GM18505 (cell line): ENCODE data around the gene THOC6.
A peak's percentile ranks its signal among the peaks of the same experiment; 100 is the strongest.

ENCODE experiments used
- ATAC-seq: cut with Tn5 transposase; IDR thresholded peaks from one replicate; pipeline ENCODE4 v1.9.1; 2021; ENCODE audit not compliant: unreplicated experiment
- POLR2A ChIP-seq: IDR thresholded peaks from 4 replicates; pipeline ENCODE4 v1.6.1; 2011; ENCODE audit warnings: borderline replicate concordance; ENCODE audit not compliant: insufficient read depth, insufficient read length; ENCODE audit errors: extremely low read depth

THOC6 gene

DNA sequence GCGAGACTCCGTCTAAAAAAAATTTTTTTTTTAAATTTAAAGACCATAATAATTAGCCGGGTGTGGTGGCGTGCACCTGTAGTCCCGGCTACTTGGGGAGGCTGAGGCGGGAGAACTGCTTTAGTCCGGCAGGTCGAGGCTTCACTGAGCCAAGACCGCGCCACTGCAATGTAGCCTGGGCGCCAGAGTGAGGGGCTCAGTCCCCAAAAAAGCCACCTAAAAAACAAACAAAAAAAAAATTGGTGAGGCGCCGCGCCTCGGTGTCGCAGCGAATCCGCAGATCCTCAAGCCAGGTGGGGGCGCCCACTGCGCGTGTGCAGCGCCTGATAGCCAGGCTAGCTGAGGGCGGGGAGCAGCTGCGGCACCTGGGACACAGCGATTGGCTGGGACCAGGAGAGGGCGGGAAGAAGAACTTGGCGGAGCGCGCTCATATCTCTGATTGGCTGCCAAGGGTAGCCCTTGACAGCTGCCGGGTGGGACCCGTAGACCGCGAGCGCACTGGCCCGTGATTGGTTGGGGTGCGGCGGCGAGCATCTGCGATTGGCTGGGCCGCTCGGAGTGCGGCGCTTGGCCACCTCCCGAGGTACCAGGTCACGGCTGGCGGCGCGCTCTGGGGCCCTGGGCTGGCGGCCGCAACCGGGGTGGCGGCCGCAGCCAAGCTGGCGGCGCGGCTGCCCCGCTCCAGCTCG is 20.1 kb upstream of the THOC6 start:
- no peak for TF ChIP-seq POLR2A
- ATAC-seq: peak; percentile 85

DNA sequence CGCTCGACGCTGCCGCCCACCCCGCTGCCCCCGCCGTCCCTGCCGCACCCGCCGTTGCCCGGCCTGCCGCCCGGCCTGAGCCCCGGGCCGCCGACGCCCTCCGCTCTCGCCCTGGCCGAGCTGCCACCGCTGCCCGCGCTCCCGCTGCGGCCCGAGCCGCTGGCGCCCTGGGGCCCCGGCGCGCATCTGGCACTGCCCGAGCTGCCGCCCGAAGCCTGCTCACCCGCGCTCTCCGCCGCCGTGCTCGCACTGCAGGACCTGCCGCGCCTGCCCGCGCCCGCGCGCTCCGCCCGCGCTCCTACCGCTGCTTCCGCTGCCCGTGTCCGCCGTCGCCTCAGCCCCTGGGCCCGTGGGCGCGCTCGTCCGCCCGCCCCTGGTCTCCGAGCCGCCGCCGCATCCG is 19.5 kb upstream of the THOC6 start:
- peak; percentile 29 for ATAC-seq

DNA sequence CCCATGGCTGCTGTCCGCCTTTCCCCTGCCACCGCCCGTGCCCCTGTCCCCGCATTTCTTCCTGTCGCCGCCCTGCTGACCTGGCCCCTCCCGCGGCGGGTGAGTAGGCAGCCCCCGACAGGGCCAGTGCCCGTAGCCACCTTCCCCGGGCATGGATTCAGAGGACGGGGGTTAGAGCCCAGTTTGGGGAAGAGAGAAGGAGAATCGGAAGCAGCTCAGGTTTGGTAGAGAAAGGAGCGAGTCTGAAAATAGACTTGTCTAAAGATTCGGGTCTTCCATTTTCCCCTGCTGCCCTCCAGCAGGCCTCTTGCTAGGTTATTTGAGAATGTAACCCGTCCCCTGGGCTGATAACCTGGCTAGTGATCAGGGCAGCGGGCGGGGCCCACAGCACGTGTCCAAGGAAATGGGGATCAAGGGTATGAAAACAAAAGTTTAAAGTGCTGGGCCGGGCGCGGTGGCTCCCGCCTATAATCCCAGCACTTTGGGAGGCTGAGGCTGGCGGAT is 19.0 kb upstream of the THOC6 start:
- no peak for TF ChIP-seq POLR2A
- no peak for ATAC-seq

More for the DNA sequence above, 19.5 kb upstream of the THOC6 start:
- no peak for TF ChIP-seq POLR2A

DNA sequence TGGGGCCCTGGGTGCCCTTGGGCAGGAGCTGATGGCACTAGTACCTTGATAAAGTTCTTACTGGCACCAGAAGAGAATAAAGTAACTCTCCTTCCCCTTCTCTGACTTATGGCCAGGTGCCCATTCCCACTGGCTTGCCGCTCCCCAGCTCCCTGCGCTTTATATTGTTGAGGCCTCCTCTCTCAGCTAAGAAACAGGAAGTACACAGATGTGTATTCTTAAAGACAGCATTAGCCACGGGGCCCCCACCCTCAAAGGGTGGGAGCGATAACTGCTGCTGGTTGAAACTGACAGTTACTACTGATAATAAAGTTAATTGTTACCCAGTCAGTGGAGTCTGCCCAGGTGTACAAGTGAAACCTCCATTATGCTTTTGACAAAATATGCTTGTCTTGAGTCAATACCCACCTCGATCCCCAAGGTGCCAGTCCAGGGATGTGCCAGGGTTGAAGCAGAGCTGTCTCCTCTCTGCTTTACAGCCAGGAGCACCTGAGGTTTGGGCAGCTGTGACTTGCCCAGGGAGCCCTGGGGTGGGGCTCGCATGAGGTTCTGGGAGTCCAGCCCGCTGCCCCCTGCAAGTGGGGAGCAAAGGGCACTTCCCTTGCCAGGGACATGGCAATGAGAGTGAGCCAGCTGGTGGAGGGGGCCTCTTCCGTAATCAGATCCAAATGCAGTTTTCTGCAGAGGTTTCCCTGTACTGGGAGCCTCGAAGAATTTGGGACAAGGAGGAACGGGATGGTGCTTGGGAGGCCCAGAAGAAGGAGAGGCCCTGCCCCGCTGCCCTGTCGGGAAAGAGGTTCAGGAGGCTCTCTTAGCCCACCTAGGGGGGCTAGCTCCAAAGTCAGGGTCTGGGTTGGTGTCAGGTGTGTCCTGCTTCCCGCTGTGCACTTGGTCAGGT is 16.5 kb upstream of the THOC6 start:
- no peak for TF ChIP-seq POLR2A
- no peak for ATAC-seq

DNA sequence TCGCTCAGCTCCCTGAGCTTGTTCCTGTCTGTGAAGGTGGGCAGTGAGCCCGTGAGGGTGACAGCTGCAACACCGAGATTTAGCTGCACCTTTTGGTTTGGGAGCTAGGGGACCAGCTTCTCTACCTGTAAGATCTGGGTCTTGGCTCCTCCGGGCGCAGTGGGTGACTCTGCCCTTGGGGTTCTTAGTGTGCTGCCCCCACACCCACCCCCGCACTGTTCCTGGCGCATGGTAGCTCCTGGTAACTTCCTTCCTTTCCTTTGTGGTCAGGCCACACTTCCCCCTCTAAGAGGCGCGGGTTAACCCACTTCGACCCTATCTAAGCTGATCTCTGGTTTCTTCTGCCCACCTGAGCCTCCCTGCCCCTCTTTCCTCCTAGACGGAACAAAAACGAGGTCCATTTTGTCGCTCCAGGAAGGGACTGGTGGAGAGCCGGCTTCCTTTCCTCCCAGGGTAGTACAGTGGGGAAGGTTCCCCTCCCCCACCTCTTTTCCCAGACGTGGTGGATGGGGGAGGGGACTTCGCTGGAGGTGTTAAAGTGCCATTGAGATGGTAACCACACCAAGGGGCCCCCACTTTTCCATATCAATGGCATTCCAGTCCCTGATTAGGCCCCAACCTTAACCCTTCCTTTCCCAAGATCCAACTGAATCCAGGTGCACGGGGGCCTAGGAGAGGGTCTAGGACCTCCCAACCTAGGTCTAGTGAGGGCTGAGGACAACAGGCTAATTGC is 15.7 kb upstream of the THOC6 start:
- no peak for ATAC-seq
- TF ChIP-seq POLR2A: no peak

DNA sequence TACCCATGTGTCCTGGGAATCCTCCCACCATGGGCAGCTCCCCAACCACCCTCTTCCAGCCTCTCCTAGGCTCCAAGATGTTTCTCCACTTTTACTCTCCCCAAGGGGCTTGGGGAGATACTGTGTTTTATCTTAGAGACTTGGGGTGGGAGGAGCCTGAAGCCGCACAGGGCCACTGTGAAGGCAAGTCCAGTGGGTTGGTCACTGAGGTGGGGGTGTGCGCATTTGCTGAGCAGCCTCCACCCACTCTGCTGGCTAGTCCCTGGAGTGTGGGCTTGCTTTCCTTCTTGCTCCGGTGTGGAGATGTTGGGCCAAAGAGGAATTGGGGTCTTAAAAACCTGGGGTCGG is 15.2 kb upstream of the THOC6 start:
- TF ChIP-seq POLR2A: no peak

DNA sequence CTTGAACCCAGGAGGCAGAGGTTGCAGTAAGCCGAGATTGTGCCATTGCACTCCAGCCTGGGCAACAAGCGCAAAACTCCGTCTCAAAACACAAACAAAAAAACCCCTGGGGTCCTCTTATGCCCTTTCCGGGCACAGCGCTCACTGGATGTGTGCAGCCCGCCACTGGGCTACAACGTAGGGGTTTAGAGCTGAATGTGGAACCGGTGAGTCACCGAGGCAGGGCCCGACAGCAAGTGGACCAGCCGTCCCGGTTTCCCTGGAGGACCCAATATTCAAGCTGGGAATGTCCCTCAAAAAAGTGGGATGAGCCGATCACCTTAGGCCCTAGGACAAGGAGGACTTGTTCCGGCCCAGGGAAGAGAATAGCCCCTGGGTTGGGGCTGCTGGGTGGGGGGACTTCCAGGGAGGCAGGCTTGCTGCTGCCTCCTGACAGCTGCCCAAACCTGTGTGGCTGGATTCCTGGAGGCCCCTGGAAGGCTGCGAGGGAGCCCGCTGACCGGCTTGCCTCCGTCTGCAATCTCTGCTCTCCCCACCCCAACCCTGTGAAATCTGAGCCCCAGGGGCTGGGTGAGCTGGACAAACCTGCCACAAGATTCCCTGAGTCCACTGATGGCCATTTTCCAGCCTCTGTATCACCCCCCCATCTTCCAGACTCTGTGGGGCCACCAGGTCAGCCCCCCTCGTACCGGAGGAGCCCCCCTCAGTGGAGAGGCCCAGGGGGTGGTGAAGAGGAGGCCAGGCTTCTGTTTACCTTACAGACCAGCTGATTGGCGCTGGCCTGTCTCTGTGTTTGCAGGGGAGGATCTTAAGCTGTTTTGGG is 14.1 kb upstream of the THOC6 start:
- TF ChIP-seq POLR2A: no peak
- ATAC-seq: no peak

More for the DNA sequence above, 15.2 kb upstream of the THOC6 start:
- no peak for ATAC-seq

DNA sequence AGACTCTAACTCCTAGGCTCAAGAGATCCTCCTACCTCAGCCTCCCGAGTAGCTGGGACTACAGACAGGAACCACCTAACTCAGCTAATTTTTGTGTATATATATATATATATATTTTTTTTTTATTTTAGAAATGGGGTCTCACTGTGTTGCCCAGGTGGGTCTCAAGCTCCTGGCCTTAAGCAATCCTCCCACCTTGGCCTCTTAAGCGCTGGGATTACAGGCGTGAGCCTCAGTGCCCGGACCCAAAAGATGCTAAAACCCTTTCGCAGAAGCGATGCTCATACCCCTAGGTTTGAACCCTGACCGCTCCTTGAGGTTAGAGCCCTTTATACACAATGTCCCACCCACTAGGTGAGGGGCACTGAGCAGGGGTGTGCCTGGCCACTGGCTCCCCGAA is 13.3 kb upstream of the THOC6 start:
- TF ChIP-seq POLR2A: no peak
- no peak for ATAC-seq

DNA sequence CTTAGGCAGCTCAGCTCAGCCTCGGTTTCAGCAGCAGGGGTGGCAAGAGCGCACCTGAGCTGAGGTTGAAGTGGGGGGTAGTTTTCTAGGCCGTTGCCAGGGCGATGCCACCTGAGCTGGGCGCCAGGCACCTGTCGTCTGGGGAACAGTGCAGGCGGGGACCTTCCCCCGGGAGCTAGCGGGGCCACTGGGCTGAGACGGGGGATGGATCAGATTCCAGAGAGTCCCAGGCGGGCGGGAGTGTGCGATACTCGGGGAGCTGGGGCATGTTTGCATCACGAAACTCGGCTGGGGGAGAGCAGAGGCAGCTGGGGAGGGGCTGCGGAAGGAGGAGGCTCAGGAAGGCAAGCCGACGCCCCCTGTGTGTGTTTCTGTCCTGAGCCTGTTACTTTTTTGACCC is 11.6 kb upstream of the THOC6 start:
- TF ChIP-seq POLR2A: no peak
- no peak for ATAC-seq

DNA sequence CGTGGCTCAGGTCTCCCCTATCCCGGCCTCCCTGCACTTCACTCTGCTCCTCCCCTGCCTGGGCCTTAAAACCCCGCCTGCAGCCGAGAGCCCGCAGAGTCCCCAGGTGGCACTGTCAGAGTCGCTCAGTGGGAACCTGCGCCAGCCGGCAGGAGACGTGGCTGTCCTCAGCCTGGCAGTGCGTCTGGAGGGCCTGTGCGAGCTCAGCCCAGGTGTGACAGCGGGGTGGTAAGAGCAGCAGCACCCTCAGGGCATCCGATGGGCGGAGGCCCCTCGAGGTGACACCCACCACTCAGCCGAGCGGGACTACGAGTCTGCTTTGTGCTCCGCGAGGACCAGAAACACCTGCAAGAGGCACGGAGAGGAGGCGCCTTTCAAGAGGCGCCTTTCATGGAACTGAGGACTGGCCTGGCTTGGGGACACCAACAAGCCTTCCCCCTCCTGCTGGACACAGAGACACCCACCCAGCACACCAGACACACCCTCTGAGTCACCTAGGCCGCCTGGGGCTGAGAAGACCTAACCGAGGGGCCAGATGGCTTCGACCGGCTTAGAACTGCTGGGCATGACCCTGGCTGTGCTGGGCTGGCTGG is 10.9 kb upstream of the THOC6 start, which contains the start of gene CLDN9:
CLDN9 (plus strand) TSS at position 96 of the 593 bp plus-strand sequence; CDS start at position 536, 440 bp downstream.
- TF ChIP-seq POLR2A: no peak
- ATAC-seq: no peak

DNA sequence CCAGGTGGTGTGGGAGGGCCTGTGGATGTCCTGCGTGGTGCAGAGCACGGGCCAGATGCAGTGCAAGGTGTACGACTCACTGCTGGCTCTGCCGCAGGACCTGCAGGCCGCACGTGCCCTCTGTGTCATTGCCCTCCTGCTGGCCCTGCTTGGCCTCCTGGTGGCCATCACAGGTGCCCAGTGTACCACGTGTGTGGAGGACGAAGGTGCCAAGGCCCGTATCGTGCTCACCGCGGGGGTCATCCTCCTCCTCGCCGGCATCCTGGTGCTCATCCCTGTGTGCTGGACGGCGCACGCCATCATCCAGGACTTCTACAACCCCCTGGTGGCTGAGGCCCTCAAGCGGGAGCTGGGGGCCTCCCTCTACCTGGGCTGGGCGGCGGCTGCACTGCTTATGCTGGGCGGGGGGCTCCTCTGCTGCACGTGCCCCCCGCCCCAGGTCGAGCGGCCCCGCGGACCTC is 10.3 kb upstream of the THOC6 start:
- no peak for TF ChIP-seq POLR2A

More for the DNA sequence above, 10.3 kb upstream of the THOC6 start:
- no peak for ATAC-seq
